Neural crest cell (in vitro differentiated cells): ENCODE data around the gene BRI3BP. TPM values are rescaled to one million over a fixed set of nuclear protein-coding genes. Genes with fewer than 3 reads are reported as not detected.

ENCODE experiments used
- DNase-seq: peaks from one replicate; pipeline ENCODE4 v3.0.0; 2021; ENCODE audit warnings: low read depth, mixed read lengths, low spot score
- H3K27ac Mint-ChIP-seq: one replicate; pipeline ENCODE4 v1.8.0; 2021; ENCODE audit warnings: mild to moderate bottlenecking, mixed read lengths; ENCODE audit not compliant: unreplicated experiment
- H3K27me3 Mint-ChIP-seq: 2 replicates; pipeline ENCODE4 v1.8.0; 2021; ENCODE audit warnings: low read depth, mild to moderate bottlenecking, mixed read lengths
- H3K36me3 Mint-ChIP-seq: 2 replicates; pipeline ENCODE4 v1.8.0; 2021; ENCODE audit warnings: low read depth, mild to moderate bottlenecking, mixed read lengths
- H3K4me1 Mint-ChIP-seq: 2 replicates; pipeline ENCODE4 v1.8.0; 2021; ENCODE audit warnings: mixed read lengths
- H3K4me3 Mint-ChIP-seq: one replicate; pipeline ENCODE4 v1.8.0; 2021; ENCODE audit warnings: mild to moderate bottlenecking, mixed read lengths
- H3K9me3 Mint-ChIP-seq: 2 replicates; pipeline ENCODE4 v1.8.0; 2021; ENCODE audit warnings: mixed read lengths
- CTCF ChIP-seq: fragments of 200-600 bp; sonication (generic); conservative IDR thresholded peaks from 2 replicates; pipeline ENCODE4 v1.5.0; 2021; ENCODE audit warnings: antibody characterized with exemption, mild to moderate bottlenecking
- total RNA-seq: library from RNA; stranded (reverse); gene quantifications from 2 replicates; pipeline ENCODE4 v1.2.1, GENCODE V29; 2021

BRI3BP gene
- total RNA-seq, 1 donor from 2014 or later: 19.0 TPM

GRCh38 chr12:125015680-125016310, 22.4 kb downstream of the BRI3BP start:
- H3K4me1 Mint-ChIP-seq: peaks cover 5% of the 10 kb centered on the region

GRCh38 chr12:125017801-125018200, 24.4 kb downstream of the BRI3BP start:
- Mint-ChIP-seq H3K27me3 (no peaks in the 10 kb centered on the region), H3K9me3 (no peaks in the 10 kb centered on the region), H3K27ac (no peak overlapping the region), H3K36me3 (peaks cover 11% of the 10 kb centered on the region), H3K4me3 (no peak overlapping the region), H3K4me1 (peaks cover 5% of the 10 kb centered on the region)
- DNase-seq: no peak
- TF ChIP-seq CTCF: no peak

More at GRCh38 chr12:125015680-125016310, 22.4 kb downstream of the BRI3BP start:
- peaks cover 2% of the 10 kb centered on the region for H3K36me3 Mint-ChIP-seq
- TF ChIP-seq CTCF: no peak
- no peaks in the 10 kb centered on the region for H3K27me3 Mint-ChIP-seq
- peak overlapping the region; percentile 28 for H3K27ac Mint-ChIP-seq
- no peak for DNase-seq
- no peaks in the 10 kb centered on the region for H3K9me3 Mint-ChIP-seq
- H3K4me3 Mint-ChIP-seq: no peak overlapping the region

GRCh38 chr12:125018356-125018755, 24.9 kb downstream of the BRI3BP start:
- DNase-seq: no peak
- H3K36me3 Mint-ChIP-seq: peaks cover 16% of the 10 kb centered on the region
- peak overlapping the region; percentile 83 for H3K27ac Mint-ChIP-seq
- H3K27me3 Mint-ChIP-seq: no peaks in the 10 kb centered on the region
- peaks cover 5% of the 10 kb centered on the region for H3K4me1 Mint-ChIP-seq
- peaks cover 2% of the 10 kb centered on the region for H3K9me3 Mint-ChIP-seq
- no peak for TF ChIP-seq CTCF
- no peak overlapping the region for H3K4me3 Mint-ChIP-seq

GRCh38 chr12:125021096-125021495, 27.7 kb downstream of the BRI3BP start:
- H3K9me3 Mint-ChIP-seq: peaks cover 2% of the 10 kb centered on the region
- TF ChIP-seq CTCF: no peak
- H3K4me3 Mint-ChIP-seq: no peak overlapping the region
- no peaks in the 10 kb centered on the region for H3K4me1 Mint-ChIP-seq
- H3K27me3 Mint-ChIP-seq: no peaks in the 10 kb centered on the region
- peaks cover 21% of the 10 kb centered on the region for H3K36me3 Mint-ChIP-seq
- DNase-seq: no peak
- peak overlapping the region; percentile 57 for H3K27ac Mint-ChIP-seq

GRCh38 chr12:125021771-125022170, 28.3 kb downstream of the BRI3BP start:
- H3K9me3 Mint-ChIP-seq: peaks cover 2% of the 10 kb centered on the region
- H3K36me3 Mint-ChIP-seq: peaks cover 21% of the 10 kb centered on the region
- DNase-seq: no peak
- no peaks in the 10 kb centered on the region for H3K4me1 Mint-ChIP-seq
- no peak overlapping the region for H3K4me3 Mint-ChIP-seq
- TF ChIP-seq CTCF: no peak
- no peak overlapping the region for H3K27ac Mint-ChIP-seq
- no peaks in the 10 kb centered on the region for H3K27me3 Mint-ChIP-seq
